ENCODE results near the gene CRHR1. TPM values are rescaled to one million over a fixed set of nuclear protein-coding genes. Genes with fewer than 3 reads are reported as not detected.

CRHR1 gene
- total and polyA plus RNA-seq, 2 of the 4 experiments (the other 2 are of a cell fraction): not detected

GRCh38 chr17:45824901-45825492 lies 40.9 kb downstream of the CRHR1 start:
- no peak overlapping the region for H3K18ac ChIP-seq (ENCODE audit: low read depth, low read length)
- H2AK5ac ChIP-seq (ENCODE audit: low read depth, low read length): no peak overlapping the region
- in situ Hi-C loops (cut with MboI; ENCODE audit: low sequenced_read_pairs) (loop anchor here (25.0 kb wide), 1 partner anchor 413 kb away; no protein-coding TSS in a partner anchor), dilution Hi-C loops (cut with HindIII; ENCODE audit: low sequenced_read_pairs, unreplicated experiment) (no loop called here), intact Hi-C loops (cut with micrococcal nuclease) (no loop called here)
- H3K79me1 ChIP-seq (ENCODE audit: low read depth in 1 of 2, low read length in 2 of 2): no peaks in the 10 kb centered on the region
- no peak overlapping the region for H3K14ac ChIP-seq (replicated peaks; ENCODE audit: low read depth, low read length)
- no peaks in the 10 kb centered on the region for H4K20me1 ChIP-seq (ENCODE audit: insufficient read depth, low read length)
- no peak overlapping the region for H3K23ac ChIP-seq (ENCODE audit: low read depth, low read length)
- H3K27ac ChIP-seq (ENCODE audit: insufficient read depth, low read length): no peak overlapping the region
- DNase-seq (no peak), ATAC-seq (ENCODE audit: low read depth) (no peak)
- H3K9ac ChIP-seq (ENCODE audit: low read depth, low read length): no peak overlapping the region
- no peak overlapping the region for H3K4me2 ChIP-seq (ENCODE audit: low read depth, low read length)
- H3K9me1 ChIP-seq (ENCODE audit: insufficient read depth, low read length): no peaks in the 10 kb centered on the region
- no peaks in the 10 kb centered on the region for H3K4me1 ChIP-seq (ENCODE audit: control insufficient read depth, insufficient read depth, low read length)
- no peak overlapping the region for H3K4me3 ChIP-seq (ENCODE audit: insufficient read depth, low read depth, low read length)
- no peak overlapping the region for H3K56ac ChIP-seq (ENCODE audit: extremely low read depth, insufficient read depth, low read length)
- H2BK5ac ChIP-seq (ENCODE audit: low read depth, low read length, poor library complexity, severe bottlenecking): no peak overlapping the region
- ChIA-PET POLR2A (ENCODE audit: unreplicated experiment) (no interaction called here), CTCF (no interaction called here)
- no peak overlapping the region for H2AFZ ChIP-seq (replicated peaks; ENCODE audit: low read length, poor library complexity)
- WGBS, 2 experiments (ENCODE audit: extremely low coverage in 2 of 2, insufficient read length in 1 of 2): no CpG with 5 or more reads among the region's 13 CpGs
- no TSS peak for BruUV-seq (replicated peaks)
- no peak overlapping the region for H4K91ac ChIP-seq (ENCODE audit: insufficient read depth, low read depth, low read length)
- no peaks in the 10 kb centered on the region for H3K9me3 ChIP-seq (ENCODE audit: control insufficient read depth, insufficient read depth, low read length)
- no peak overlapping the region for H2BK120ac ChIP-seq (ENCODE audit: low read depth, low read length)
- no peak overlapping the region for H3K4ac ChIP-seq (ENCODE audit: low read depth, low read length)
- no peak overlapping the region for H2BK15ac ChIP-seq (ENCODE audit: low read depth, low read length)
- H2AK9ac ChIP-seq (replicated peaks; ENCODE audit: low read depth, low read length, poor library complexity): no peak overlapping the region
- no peak overlapping the region for H4K5ac ChIP-seq (ENCODE audit: low read depth, low read length)
- H2BK20ac ChIP-seq (ENCODE audit: low read depth, low read length): no peak overlapping the region
- TF ChIP-seq POLR2A (IDR thresholded peaks at IDR 0.05; ENCODE audit: low read depth, low read length) (no peak), MAFK (IDR thresholded peaks at IDR 0.05; ENCODE audit: low read depth, low read length) (no peak), BHLHE40 (IDR thresholded peaks at IDR 0.05; ENCODE audit: low read depth, low read length) (no peak), CEBPB (IDR thresholded peaks at IDR 0.05; ENCODE audit: low read depth, low read length) (no peak), MXI1 (IDR thresholded peaks at IDR 0.05; ENCODE audit: borderline replicate concordance, low read depth, low read length) (no peak), FOS (IDR thresholded peaks at IDR 0.05; ENCODE audit: low read depth, low read length) (no peak), CTCF (conservative IDR thresholded peaks at IDR 0.05; ENCODE audit: low read depth, low read length) (no peak), RFX5 (IDR thresholded peaks at IDR 0.05; ENCODE audit: low read depth, low read length) (no peak), ELK1 (IDR thresholded peaks at IDR 0.05; ENCODE audit: borderline replicate concordance, low read depth, low read length) (no peak), RCOR1 (IDR thresholded peaks at IDR 0.05; ENCODE audit: insufficient replicate concordance, low read length) (no peak), MAZ (IDR thresholded peaks at IDR 0.05; ENCODE audit: borderline replicate concordance, low read depth, low read length) (no peak), NFE2L2 (IDR thresholded peaks at IDR 0.05; ENCODE audit: low read depth, low read length) (no peak), SMC3 (IDR thresholded peaks at IDR 0.05; ENCODE audit: low read depth, low read length) (no peak), CHD1 (IDR thresholded peaks at IDR 0.05; ENCODE audit: low read depth, low read length) (no peak), RAD21 (IDR thresholded peaks at IDR 0.05; ENCODE audit: low read length) (no peak), USF2 (IDR thresholded peaks at IDR 0.05; ENCODE audit: low read depth, low read length) (no peak)
- no peak overlapping the region for H4K8ac ChIP-seq (ENCODE audit: low read depth in 2 of 2, low read length in 2 of 2)
- H3K36me3 ChIP-seq (ENCODE audit: control insufficient read depth, insufficient read depth, low read length): no peaks in the 10 kb centered on the region
- H3K27me3 ChIP-seq (ENCODE audit: control insufficient read depth, insufficient read depth, low read length): peaks cover 29% of the 10 kb centered on the region
